Measurements from ENCODE around the gene SERPINB6.
"Not testable (repeated sequence)": the region's sequence is repeated elsewhere in the genome, so short reads cannot be mapped to it uniquely, and the experiment has no call there.

The SERPINB6 gene

DNA sequence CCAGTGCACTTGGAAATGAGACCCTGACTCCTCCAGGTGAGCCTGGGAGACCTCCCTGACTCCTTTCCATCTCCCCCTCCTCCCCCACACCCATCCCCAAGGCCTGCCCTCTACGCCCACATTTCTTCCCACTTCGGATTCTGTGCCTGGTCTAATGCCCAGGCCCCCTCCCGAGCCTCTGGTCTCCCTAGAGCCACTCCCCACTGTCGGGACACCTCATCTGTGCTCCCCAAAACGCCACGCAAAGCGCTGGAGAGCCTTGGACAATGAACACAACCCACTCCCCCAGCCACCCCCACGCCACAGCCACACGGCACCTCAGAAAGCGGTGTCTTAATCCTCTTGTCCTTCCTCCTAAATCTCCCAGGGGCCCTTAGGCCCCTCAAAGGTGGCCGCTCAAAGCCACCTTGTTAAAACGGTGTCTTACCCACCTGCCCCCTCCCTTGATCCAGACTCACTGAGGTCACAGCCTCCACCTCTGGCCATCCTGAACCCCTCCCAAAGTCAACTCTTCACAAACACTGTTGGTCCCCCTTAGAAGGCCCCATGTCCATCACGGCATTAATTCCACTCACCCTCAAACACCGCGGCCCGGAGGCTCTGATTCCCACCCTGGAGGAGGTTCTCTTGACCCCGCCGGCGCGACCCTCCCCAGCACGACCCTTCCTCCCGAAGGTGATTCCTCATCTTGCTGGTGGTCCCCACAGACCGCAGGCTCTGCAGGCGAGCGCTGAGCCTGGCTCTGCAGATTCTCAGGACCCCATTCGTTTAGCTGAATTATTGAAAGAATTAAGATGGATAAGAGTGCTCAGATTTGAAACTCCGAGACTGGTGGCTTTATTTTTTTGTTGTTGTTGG is 69.5 kb downstream of the SERPINB6 start:
- in situ Hi-C loops (cut with HindIII; ENCODE audit: low sequenced_read_pairs); DNase-seq (ENCODE audit: low read depth): not testable (repeated sequence)
- peak overlapping the region; percentile 54 for H3K4me3 ChIP-seq (ENCODE audit: low read depth, low read length)

DNA sequence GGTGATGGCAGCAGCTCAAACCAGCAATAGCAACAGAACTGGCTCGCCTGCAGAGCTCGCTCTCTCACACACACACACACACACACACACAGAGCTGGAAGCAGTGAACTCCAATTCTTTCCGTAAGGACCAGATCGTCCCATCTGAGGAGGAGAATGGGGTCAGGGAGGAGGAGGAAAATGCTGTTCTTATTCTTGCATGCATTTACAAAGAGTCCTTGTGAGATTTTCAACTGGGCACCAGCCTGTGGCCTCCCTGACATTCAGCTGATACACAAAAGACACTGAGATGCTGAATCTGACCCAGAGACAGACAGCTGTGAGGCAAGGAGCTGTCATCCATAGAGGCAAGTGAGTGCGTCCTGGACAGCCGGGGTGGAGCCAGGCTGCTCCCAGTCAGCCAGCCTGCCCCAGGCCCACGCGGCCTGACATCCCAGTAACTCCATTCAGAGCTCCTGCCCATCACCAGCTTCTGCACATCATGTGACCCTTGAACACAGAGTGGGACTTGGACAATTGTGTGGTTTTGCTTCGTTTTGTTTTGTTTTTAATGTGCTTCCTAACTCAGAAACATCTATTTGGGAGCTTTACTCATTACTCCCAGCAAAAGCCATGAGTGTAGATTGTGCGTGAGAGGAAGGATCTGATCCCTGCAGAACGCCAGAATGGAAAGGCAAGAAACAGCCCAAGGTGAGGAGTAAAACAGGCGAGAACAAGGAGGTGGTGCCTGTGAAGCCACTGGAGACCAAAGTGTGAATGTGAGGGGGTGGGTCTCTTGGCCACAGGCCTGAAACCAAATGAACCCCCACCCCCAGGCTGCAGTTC is 70.3 kb downstream of the SERPINB6 start:
- DNase-seq (ENCODE audit: low read depth), result no peak
- no peak overlapping the region for H3K4me3 ChIP-seq (ENCODE audit: low read depth, low read length)
- TF ChIP-seq, protein P1, sequence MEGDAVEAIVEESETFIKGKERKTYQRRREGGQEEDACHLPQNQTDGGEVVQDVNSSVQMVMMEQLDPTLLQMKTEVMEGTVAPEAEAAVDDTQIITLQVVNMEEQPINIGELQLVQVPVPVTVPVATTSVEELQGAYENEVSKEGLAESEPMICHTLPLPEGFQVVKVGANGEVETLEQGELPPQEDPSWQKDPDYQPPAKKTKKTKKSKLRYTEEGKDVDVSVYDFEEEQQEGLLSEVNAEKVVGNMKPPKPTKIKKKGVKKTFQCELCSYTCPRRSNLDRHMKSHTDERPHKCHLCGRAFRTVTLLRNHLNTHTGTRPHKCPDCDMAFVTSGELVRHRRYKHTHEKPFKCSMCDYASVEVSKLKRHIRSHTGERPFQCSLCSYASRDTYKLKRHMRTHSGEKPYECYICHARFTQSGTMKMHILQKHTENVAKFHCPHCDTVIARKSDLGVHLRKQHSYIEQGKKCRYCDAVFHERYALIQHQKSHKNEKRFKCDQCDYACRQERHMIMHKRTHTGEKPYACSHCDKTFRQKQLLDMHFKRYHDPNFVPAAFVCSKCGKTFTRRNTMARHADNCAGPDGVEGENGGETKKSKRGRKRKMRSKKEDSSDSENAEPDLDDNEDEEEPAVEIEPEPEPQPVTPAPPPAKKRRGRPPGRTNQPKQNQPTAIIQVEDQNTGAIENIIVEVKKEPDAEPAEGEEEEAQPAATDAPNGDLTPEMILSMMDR (IDR thresholded peaks at IDR 0.05; ENCODE audit: low read depth, low read length, missing control alignments), result no peak
- in situ Hi-C loops (cut with HindIII; ENCODE audit: low sequenced_read_pairs), result no loop called here

DNA sequence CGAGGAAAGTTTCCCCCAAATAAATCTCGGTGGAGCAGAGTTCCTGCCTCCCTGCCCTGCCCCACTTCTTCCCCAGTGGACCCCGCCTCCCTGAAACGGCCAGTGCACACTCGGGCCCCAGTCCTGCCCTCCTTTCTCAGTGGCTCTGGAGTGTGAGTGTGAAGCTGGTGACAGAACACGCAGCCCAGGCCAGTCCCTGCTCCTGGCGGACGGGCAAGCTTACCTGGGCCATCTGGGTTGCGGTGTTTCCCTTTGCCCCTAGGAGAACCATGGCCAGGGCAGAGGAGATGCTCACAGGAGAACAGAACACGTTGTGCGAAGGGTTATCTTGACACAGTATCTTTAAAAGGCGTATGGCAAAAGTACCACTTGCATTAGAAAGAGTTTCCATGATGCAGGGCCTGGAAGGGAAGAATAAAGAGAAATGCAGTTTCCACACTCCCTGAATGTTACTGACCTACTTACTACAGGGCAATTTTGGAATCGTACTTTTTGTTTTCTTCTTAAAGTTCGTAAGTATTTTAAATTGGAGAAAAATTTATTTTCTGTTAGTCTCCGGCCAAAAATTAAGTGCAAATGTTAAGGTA is 71.1 kb downstream of the SERPINB6 start:
- H3K4me3 ChIP-seq (ENCODE audit: low read depth, low read length), result no peak overlapping the region
- TF ChIP-seq, protein P1 (IDR thresholded peaks at IDR 0.05; ENCODE audit: low read depth, low read length, missing control alignments), result no peak
- in situ Hi-C loops (cut with HindIII; ENCODE audit: low sequenced_read_pairs), result no loop called here
- no peak for DNase-seq (ENCODE audit: low read depth)

DNA sequence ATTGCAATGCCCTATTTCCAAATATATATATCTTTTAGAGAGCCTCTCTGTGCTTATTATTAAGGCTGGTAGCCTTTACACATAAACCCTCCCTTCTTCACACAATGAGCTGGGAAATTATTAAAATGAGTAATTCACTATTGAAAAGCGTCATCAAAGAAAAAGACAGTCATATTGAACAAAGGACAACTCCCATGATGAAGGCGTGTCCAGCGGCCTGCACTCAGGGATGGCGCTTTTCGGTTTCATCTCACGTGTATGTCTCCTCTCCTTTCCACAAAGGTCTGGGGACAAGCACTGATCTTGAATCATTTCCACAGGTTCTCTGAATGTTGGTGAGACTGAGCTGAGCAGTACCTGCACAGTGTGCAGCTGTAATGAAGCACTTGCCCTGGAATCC is 71.8 kb downstream of the SERPINB6 start:
- in situ Hi-C loops (cut with HindIII; ENCODE audit: low sequenced_read_pairs), result no loop called here
- no peak for DNase-seq (ENCODE audit: low read depth)
- H3K4me3 ChIP-seq (ENCODE audit: low read depth, low read length), result no peak overlapping the region
- TF ChIP-seq, protein P1 (IDR thresholded peaks at IDR 0.05; ENCODE audit: low read depth, low read length, missing control alignments), result no peak
